Type B pancreatic cell (in vitro differentiated cells): ENCODE results near the gene HMCN2. TPM values are rescaled to one million over a fixed set of nuclear protein-coding genes. Genes with fewer than 3 reads are reported as not detected.

Experiments
- DNase-seq: peaks from one replicate; pipeline ENCODE4 v3.0.0; 2021; ENCODE audit warnings: mixed read lengths; ENCODE audit not compliant: unreplicated experiment; ENCODE audit errors: extremely low spot score
- H3K27ac Mint-ChIP-seq: 2 replicates; pipeline ENCODE4 v1.8.0; 2021; ENCODE audit warnings: mild to moderate bottlenecking, mixed read lengths
- H3K27me3 Mint-ChIP-seq: 2 replicates; pipeline ENCODE4 v1.8.0; 2021; ENCODE audit warnings: mixed read lengths
- H3K36me3 Mint-ChIP-seq: 2 replicates; pipeline ENCODE4 v1.8.0; 2021; ENCODE audit warnings: mixed read lengths
- H3K4me1 Mint-ChIP-seq: one replicate; pipeline ENCODE4 v1.8.0; 2021; ENCODE audit warnings: mixed read lengths; ENCODE audit not compliant: unreplicated experiment
- H3K4me3 Mint-ChIP-seq: 2 replicates; pipeline ENCODE4 v1.8.0; 2021; ENCODE audit warnings: mild to moderate bottlenecking, mixed read lengths
- H3K9me3 Mint-ChIP-seq: 2 replicates; pipeline ENCODE4 v1.8.0; 2021; ENCODE audit warnings: mixed read lengths
- total RNA-seq: library from RNA; stranded (reverse); gene quantifications from 2 replicates; pipeline ENCODE4 v1.2.1, GENCODE V29; 2021; ENCODE audit warnings: low replicate concordance
- TF ChIP-seq, protein P1 (sequence below): fragments of 200-600 bp; sonication (generic); conservative IDR thresholded peaks from 2 replicates; pipeline ENCODE4 v1.5.0; 2021; ENCODE audit warnings: antibody characterized with exemption, mild to moderate bottlenecking

HMCN2 gene
- total RNA-seq, 1 donor from 2014 or later = 0.12 TPM

DNA sequence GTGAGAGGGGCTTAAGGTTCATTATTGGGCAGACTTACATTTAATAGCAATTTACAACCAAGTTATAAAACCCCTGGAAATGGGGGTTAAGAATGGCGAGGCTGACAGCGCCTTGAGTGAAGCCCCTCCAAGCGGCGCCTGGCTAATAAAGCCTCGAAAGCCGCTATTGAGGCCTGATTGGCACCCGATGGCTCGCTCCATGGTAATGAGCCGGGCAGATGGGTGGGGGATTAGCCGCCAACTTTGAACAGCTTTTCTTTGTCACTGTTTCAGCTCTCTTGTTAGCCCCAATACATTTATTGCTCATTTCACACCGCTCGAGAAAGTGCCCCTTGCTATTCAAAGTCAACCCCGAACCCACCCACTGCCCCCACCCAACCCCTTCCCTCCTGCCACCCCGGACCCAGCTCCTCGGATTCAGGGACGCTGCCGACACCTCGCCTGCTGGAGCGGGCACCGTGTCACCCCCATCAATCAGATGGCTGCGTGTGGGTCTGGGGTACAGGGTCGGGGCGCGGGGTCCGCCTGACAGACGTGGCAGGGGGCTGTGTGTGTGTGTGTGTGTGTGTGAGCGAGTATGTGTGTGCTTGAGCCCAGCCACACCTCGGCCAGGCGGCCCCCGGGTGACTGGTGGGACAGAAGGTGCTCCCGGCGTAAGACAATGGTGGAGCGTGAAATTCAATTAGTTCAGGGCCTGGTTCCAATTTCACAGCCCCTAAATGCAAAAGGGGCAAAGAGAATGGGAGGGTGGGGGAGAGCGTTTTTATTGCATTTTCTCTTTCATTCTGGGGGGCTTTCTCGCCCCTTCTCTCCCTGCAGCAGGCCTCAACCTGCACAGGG, 213.4 kb downstream of the HMCN2 start:
- peak overlapping the region; percentile 59 for H3K4me3 Mint-ChIP-seq
- no peak overlapping the region for H3K27ac Mint-ChIP-seq
- H3K9me3 Mint-ChIP-seq = no peaks in the 10 kb centered on the region
- no peaks in the 10 kb centered on the region for H3K36me3 Mint-ChIP-seq
- no peak for DNase-seq
- TF ChIP-seq, protein P1, sequence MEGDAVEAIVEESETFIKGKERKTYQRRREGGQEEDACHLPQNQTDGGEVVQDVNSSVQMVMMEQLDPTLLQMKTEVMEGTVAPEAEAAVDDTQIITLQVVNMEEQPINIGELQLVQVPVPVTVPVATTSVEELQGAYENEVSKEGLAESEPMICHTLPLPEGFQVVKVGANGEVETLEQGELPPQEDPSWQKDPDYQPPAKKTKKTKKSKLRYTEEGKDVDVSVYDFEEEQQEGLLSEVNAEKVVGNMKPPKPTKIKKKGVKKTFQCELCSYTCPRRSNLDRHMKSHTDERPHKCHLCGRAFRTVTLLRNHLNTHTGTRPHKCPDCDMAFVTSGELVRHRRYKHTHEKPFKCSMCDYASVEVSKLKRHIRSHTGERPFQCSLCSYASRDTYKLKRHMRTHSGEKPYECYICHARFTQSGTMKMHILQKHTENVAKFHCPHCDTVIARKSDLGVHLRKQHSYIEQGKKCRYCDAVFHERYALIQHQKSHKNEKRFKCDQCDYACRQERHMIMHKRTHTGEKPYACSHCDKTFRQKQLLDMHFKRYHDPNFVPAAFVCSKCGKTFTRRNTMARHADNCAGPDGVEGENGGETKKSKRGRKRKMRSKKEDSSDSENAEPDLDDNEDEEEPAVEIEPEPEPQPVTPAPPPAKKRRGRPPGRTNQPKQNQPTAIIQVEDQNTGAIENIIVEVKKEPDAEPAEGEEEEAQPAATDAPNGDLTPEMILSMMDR = no peak
- H3K27me3 Mint-ChIP-seq = peaks cover 27% of the 10 kb centered on the region
- peaks cover 14% of the 10 kb centered on the region for H3K4me1 Mint-ChIP-seq

DNA sequence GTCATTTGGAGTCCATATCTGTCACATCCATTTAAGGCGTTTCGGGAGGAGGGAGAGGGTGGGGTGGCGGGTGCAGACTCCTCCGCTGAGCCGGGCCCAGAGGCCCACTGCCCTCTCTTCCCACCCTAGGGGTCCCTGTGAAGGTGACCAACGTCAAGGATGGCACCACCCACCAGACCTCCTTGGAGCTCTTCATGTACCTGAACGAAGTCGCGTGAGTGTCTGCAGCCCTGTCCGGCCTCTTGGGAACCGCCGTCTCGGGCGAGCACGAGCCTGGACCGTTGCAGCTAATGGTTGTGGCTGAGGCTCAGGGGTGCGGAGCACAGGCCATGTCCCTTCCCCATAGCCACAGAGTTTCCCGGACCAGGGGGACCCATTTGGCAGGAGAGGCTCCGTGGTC, 214.0 kb downstream of the HMCN2 start:
- TF ChIP-seq, protein P1 = no peak
- Mint-ChIP-seq H3K4me3 (no peak overlapping the region), H3K27me3 (peaks cover 29% of the 10 kb centered on the region), H3K4me1 (peaks cover 21% of the 10 kb centered on the region), H3K9me3 (no peaks in the 10 kb centered on the region), H3K36me3 (no peaks in the 10 kb centered on the region), H3K27ac (no peak overlapping the region)
- no peak for DNase-seq

DNA sequence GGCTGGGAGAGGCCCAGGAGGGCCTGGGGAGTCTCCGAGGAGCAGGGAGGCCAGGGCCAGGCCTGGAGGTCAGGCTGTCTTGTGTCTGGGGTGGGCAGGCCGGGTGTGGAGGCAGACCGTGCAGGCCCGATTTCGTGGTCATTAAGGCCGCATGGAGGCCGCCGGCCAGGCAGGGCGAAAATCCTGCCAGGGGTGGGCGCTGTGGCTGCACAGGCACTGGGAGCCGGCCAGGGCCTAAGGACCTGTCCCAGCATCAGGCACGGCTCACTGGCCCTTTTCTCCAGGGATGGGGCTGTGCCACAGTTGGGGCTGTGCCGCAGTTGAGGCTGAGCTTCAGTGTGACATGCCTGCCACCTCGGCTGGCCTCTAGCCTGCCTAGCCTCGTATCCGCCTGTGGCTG, 215.1 kb downstream of the HMCN2 start:
- DNase-seq = no peak
- TF ChIP-seq, protein P1 = peak; percentile 51

DNA sequence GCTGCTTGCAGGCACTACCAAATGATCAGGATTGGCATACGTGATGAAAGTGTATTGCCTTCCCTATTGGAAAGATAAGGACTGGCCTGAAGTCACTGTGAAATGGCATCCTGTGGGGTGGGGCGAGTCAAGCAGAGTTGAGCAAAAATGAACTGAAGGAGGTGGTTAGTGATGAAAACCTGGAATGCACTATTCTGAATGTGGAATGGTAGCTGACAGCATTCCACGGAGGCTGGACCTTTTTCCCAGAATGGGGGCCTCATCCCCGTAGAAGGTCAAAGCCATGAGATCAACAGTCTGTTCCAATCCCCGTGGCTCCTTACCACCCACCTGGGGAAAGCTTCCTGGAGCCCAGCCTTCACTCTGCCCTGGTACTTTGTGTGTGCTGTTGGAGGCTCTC, 216.9 kb downstream of the HMCN2 start:
- no peak overlapping the region for H3K4me3 Mint-ChIP-seq
- peaks cover 22% of the 10 kb centered on the region for H3K4me1 Mint-ChIP-seq
- peaks cover 30% of the 10 kb centered on the region for H3K27me3 Mint-ChIP-seq
- H3K36me3 Mint-ChIP-seq = no peaks in the 10 kb centered on the region
- H3K9me3 Mint-ChIP-seq = no peaks in the 10 kb centered on the region
- TF ChIP-seq, protein P1 = no peak
- no peak for DNase-seq
- H3K27ac Mint-ChIP-seq = no peak overlapping the region

More for the DNA sequence above, 215.1 kb downstream of the HMCN2 start:
- Mint-ChIP-seq H3K27me3 (peaks cover 25% of the 10 kb centered on the region), H3K9me3 (no peaks in the 10 kb centered on the region), H3K4me1 (peaks cover 22% of the 10 kb centered on the region), H3K4me3 (no peak overlapping the region), H3K27ac (no peak overlapping the region), H3K36me3 (no peaks in the 10 kb centered on the region)

DNA sequence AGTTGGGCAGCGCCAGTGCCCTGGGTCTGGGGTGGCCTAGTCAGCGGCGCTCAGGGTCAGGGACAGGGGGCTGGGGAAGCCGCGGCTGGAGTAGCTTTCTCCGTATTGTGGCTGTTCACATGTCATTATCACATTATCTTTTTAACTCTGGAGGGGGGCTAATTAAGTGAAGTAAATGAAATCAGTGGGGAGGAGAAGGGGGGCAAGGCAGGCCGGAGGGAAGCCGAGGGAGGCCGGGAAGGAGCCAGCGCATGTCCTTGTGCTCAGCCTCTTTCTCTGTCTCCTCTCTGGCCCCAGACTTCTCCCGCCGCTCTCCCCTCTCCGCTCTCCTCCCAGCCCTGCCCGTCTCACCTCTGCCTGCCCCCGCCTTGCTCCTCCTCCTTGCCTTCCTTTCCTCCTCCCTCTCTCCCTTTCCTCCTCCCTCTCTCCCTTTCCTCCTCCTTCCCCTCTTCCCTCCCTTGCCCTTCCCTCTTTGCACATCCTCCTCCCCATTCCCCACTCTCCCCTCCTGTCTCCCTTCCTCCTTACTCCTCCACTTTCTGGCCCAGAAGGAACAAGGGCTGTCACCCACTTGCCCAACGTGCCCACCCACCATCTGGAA, 217.9 kb downstream of the HMCN2 start:
- H3K27me3 Mint-ChIP-seq = peaks cover 33% of the 10 kb centered on the region

More for the DNA sequence above, 217.9 kb downstream of the HMCN2 start:
- TF ChIP-seq, protein P1 = no peak
- H3K27ac Mint-ChIP-seq = no peak overlapping the region
- peaks cover 22% of the 10 kb centered on the region for H3K4me1 Mint-ChIP-seq
- H3K4me3 Mint-ChIP-seq = no peak overlapping the region
- no peaks in the 10 kb centered on the region for H3K9me3 Mint-ChIP-seq
- DNase-seq = no peak
- no peaks in the 10 kb centered on the region for H3K36me3 Mint-ChIP-seq

Other genes with a start within 250 kb of the HMCN2 start
- gene FNBP1, start 222.6 kb upstream of the HMCN2 start, total RNA-seq = 38.6 and 54.1 TPM in 2 replicates
- gene GPR107, start 211.9 kb upstream of the HMCN2 start, total RNA-seq = 43.6 and 51.6 TPM in 2 replicates
- gene NCS1, start 93.4 kb upstream of the HMCN2 start, total RNA-seq = 22.2 and 32.8 TPM in 2 replicates
- gene ASS1, start 179.2 kb downstream of the HMCN2 start, total RNA-seq = 29.1 and 80.1 TPM in 2 replicates